Astrocyte of the cerebellum (primary cell): ENCODE results near the gene CLN5.
"Not testable (repeated sequence)": the region's sequence is repeated elsewhere in the genome, so short reads cannot be mapped to it uniquely, and the experiment has no call there.

ENCODE experiments used
- DNase-seq: peaks from one replicate; pipeline ENCODE4 v3.0.0-alpha.2; 2011; ENCODE audit warnings: low read depth
- H3K4me3 ChIP-seq: 2 replicates; pipeline ENCODE4 v1.5.1; 2011; ENCODE audit warnings: mild to moderate bottlenecking, low read depth, low read length, moderate library complexity
- in situ Hi-C: cut with HindIII; loops from 2 replicates; pipeline ENCODE4 v1.10.0; 2017; ENCODE audit warnings: low sequenced_read_pairs
- TF ChIP-seq, protein P1 (sequence below): IDR thresholded peaks from 2 replicates; pipeline ENCODE4 v1.5.1; 2012; ENCODE audit warnings: low read length, low read depth, moderate library complexity, mild to moderate bottlenecking; ENCODE audit errors: missing control alignments

The CLN5 gene

DNA sequence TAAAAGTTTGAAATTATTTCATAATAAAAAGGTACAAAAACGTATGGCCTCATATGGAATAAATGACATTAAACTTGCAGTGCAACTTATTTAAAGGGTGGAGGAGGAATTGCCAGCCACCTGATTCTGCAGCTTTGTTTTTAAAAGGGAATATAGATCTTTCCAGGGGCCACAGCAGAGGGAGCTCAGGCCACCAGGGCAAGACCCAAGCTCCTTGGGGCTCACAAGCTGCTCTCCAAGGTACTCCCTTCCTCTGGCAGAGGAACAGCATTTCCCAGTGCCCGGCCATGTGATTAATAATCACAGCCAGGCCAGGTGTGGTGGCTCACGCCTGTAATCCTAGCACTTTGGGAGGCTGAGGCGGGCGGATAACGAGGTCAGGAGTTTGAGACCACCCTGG, 37.3 kb upstream of the CLN5 start:
- no peak for DNase-seq
- H3K4me3 ChIP-seq, result no peak overlapping the region
- in situ Hi-C loops, result no loop called here
- TF ChIP-seq, protein P1, sequence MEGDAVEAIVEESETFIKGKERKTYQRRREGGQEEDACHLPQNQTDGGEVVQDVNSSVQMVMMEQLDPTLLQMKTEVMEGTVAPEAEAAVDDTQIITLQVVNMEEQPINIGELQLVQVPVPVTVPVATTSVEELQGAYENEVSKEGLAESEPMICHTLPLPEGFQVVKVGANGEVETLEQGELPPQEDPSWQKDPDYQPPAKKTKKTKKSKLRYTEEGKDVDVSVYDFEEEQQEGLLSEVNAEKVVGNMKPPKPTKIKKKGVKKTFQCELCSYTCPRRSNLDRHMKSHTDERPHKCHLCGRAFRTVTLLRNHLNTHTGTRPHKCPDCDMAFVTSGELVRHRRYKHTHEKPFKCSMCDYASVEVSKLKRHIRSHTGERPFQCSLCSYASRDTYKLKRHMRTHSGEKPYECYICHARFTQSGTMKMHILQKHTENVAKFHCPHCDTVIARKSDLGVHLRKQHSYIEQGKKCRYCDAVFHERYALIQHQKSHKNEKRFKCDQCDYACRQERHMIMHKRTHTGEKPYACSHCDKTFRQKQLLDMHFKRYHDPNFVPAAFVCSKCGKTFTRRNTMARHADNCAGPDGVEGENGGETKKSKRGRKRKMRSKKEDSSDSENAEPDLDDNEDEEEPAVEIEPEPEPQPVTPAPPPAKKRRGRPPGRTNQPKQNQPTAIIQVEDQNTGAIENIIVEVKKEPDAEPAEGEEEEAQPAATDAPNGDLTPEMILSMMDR, result no peak

DNA sequence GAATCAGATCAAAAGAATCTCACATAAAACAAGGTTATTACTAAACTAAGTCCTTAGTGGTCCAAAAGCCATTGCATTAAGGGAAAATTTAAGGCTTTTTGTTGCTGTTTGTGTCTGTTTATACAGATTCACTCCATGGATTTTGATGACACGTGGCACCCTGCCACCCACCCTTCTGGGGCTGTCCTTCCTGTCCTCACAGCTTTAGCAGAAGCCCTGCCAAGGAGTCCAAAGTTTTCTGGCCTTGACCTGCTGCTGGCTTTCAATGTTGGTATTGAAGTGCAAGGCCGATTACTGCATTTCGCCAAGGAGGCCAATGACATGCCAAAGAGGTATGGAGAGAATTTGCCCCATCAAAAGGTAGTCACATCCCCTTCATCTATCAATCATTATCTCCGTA, 36.7 kb upstream of the CLN5 start:
- no peak for DNase-seq
- in situ Hi-C loops, result no loop called here
- no peak overlapping the region for H3K4me3 ChIP-seq
- TF ChIP-seq, protein P1, result no peak

DNA sequence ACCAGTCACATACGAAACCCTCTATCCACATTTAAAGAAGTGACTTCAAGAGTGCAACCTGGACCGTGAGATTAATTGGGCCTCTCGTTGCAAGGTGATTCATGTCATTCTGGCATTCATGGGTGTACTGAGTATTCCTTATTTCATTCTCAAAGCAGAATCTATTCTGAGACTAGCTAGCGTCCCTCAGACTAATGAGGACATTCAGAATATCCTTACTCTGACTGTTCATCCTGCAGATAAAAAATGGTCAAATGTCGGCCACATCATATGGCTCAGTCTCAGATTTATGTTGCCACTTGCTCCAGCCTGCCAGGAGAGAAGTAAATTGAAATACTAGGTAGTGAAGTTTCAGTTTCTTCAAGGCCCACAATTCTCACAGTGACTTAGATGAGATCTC, 36.2 kb upstream of the CLN5 start:
- H3K4me3 ChIP-seq, result no peak overlapping the region
- in situ Hi-C loops, result no loop called here
- no peak for DNase-seq
- TF ChIP-seq, protein P1, result no peak

DNA sequence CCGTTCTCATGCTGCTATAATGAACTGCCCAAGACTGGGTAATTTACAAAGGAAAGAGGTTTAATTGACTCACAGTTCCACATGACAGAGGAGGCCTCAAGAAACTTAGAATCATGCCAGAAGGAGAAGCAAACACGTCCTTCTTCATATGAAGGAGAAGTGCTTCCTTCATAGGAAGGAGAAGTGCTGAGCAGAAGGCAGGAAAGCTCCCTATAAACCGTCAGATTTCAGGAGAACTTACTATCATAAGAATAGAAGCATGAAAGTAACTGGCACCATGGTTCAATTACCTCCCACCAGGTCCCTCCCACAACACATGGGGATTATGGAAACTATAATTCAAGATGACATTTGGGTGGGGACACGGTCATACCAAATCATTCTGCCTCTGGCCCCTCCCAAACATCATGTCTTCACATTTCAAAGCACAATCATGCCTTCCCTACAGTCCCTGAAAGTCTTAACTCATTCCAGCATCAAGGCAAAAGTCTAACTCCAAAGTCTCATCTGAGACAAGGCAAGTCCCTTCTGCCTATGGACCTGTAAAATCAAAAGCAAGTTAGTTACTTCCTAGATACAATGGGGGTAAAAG, 32.9 kb upstream of the CLN5 start:
- TF ChIP-seq, protein P1, result no peak
- H3K4me3 ChIP-seq, result no peak overlapping the region
- in situ Hi-C loops, result no loop called here
- DNase-seq, result no peak

DNA sequence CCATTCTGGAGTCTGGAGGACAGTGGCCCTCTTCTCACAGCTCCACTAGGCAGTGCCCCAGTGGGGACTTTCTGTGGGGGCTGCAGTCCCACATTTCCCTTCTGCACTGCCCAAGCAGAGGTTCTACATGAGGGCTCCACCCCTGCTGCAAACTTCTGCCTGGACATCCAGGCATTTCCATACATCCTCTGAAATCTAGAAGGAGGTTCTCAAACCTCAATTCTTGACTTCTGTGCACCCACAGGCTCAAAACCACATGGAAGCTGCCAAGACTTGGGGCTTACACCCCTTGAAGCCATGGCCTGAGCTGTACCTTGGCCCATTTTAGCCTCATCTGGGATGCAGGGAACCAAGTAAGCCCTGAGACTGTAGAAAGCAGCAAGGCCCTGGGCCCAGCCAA, 32.1 kb upstream of the CLN5 start:
- in situ Hi-C loops, result not testable (repeated sequence)

DNA sequence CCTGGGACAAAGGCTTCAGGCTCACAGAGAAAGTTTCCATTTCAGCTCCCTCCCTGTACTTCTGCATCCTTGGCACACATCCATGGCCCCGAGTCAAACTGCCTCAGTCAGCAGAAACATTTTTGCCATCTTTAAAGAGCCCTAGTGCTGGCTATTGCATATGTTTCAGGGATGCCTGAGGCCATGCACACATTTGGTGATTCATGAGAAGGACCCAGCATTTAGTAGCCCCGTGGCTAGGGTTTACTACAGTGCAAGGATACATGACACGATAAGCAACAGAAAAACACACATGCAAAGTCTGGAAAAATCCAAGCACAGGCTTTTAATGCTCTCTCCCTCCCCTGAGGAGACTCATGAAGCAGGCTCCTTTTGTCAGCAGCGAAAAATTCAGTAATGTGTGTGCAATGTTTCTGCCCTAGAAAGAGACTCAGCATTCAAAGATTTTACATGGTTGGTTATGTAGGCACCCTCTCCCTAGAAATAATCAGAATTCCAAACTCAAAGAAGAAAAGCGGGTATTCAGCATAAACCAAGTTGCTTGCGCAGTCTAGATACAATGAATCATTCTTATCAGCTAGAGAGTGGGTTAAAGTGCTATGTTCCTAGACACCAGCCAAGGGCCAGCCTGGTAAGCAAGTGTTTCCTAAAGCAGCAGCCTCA, 26.0 kb upstream of the CLN5 start:
- in situ Hi-C loops, result no loop called here
- TF ChIP-seq, protein P1, result no peak
- no peak overlapping the region for H3K4me3 ChIP-seq
- peak; percentile 70 for DNase-seq

More for the DNA sequence above, 32.1 kb upstream of the CLN5 start:
- H3K4me3 ChIP-seq, DNase-seq: not testable (repeated sequence)

DNA sequence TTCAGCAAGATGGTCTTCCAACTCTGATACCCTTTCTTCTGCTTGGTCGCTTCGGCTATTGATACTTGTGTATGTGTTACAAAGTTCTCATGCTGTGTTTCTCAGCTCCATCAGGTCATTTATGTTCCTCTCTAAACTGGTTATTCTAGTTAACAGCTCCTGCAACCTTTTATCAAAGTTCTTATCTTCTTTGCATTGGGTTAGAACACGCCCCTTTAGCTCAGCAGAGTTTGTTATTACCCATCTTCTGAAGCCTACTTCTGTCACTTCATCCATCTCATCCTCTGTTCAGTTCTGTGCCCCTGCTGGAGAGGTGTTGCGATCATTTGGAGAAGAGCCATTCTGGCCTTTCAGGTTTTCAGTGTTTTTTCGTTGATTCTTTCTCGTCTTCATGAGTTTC, 24.9 kb upstream of the CLN5 start:
- TF ChIP-seq, protein P1, result no peak
- H3K4me3 ChIP-seq, result no peak overlapping the region
- DNase-seq, result no peak
- in situ Hi-C loops, result no loop called here
